Heart right ventricle (tissue), 16 donors: ENCODE measurements around the gene ITM2C. TPM values are rescaled to one million over a fixed set of nuclear protein-coding genes. Genes with fewer than 3 reads are reported as not detected.

ENCODE experiments used
- ATAC-seq, 8 donors: fragments of 200-7000 bp; cut with Tn5 transposase; one replicate each; pipeline ENCODE4 v1.9.1; 2020; ENCODE audit warnings: mild to moderate bottlenecking in 8 of 8, moderate library complexity in 8 of 8, moderate number of reproducible peaks in 1 of 8
- DNase-seq, 2 donors: peaks; one replicate each; pipeline ENCODE4 v3.0.0-alpha.2; 2020
- H3K27ac ChIP-seq, 10 donors: fragments of 200-600 bp; sonication (generic) in 2 of 10; one replicate each; pipeline versions ENCODE4 v1.5.0 to v1.8.0; 2020 to 2022; ENCODE audit warnings: mild to moderate bottlenecking in 3 of 10
- H3K27me3 ChIP-seq, 7 donors: fragments of 200-600 bp; one replicate each; pipeline ENCODE4 v1.8.0; 2021 to 2022; ENCODE audit warnings: mild to moderate bottlenecking in 2 of 7
- H3K36me3 ChIP-seq, 9 donors: fragments of 200-600 bp; sonication (generic) in 1 of 9; one replicate each; pipeline versions ENCODE4 v1.5.0 to v1.8.0; 2020 to 2022; ENCODE audit warnings: mild to moderate bottlenecking in 2 of 9
- H3K4me1 ChIP-seq, 9 donors: fragments of 200-600 bp; sonication (generic) in 1 of 9; one replicate each; pipeline versions ENCODE4 v1.5.0 to v1.8.0; 2020 to 2022; ENCODE audit warnings: mild to moderate bottlenecking in 4 of 9
- H3K4me3 ChIP-seq, 10 donors: fragments of 200-600 bp; sonication (generic) in 2 of 10; one replicate each; pipeline versions ENCODE4 v1.5.0 to v1.8.0; 2020 to 2022; ENCODE audit warnings: mild to moderate bottlenecking in 7 of 10, moderate library complexity in 2 of 10
- H3K9me3 ChIP-seq, 11 donors: fragments of 200-600 bp in 10 of 11; sonication (generic) in 2 of 11; one replicate each; pipeline versions ENCODE4 v1.5.0 to v1.8.0; 2013 to 2022; ENCODE audit warnings: mild to moderate bottlenecking in 2 of 11, control low read depth in 1 of 11, moderate library complexity in 1 of 11
- WGBS, 2 donors: extraction: QIAGEN DNeasy Blood & Tissue Kit; methylation state at CpG; one replicate each; pipeline ENCODE4 v1.1.7; 2013; ENCODE audit warnings: inconsistent platforms in 1 of 2; 5-methylcytosine and 5-hydroxymethylcytosine counted together
- intact Hi-C, 10 donors: fragments of 100-400 bp; cut with DNase I; formaldehyde crosslinking; loops; one replicate each; pipeline versions ENCODE4 v1.11.1 to v1.14.2; 2022
- polyA plus RNA-seq, 2 donors: library from polyadenylated mRNA; stranded (reverse); fragments of 200-250 nt; gene quantifications; one replicate each; pipeline ENCODE4 v1.2.3, GENCODE V29; 2013
- total RNA-seq, 10 donors: library from RNA; stranded (reverse); fragmentation: NEBNext Ultra II Directional in 3 of 10; extraction: Animal tissue kit (Norgen Biotek cat#: 25700) in 3 of 10; gene quantifications; one replicate each; pipeline versions ENCODE4 v1.2.1 to v1.2.4, GENCODE V29; 2021 to 2023
- TF ChIP-seq, protein P1 (sequence below), 9 donors: fragments of 200-600 bp; sonication (generic) in 2 of 9; IDR thresholded peaks; one replicate each; pipeline versions ENCODE4 v1.5.0 to v1.8.0; 2021 to 2022; ENCODE audit warnings: antibody characterized with exemption in 9 of 9, mild to moderate bottlenecking in 5 of 9, moderate library complexity in 1 of 9
- donor health status: Arrhythmogenic right ventricular cardiomyopathy.
- donor health status: ischemic (EF 13 %, LVEDD 7.1; RV severe dilation, severe dysfunction).
- donor health status: healthy with polysubstance abuse.
- donor health status: DM: no; HTN: yes; CAD: no.
- donor health status: DM: no; HTN: no; CAD: no.
- donor health status: ischemic (EF 25% LVEDD 6.9; RV normal size, moderate dysfunction).
- donor health status: ischemic (EF 25% LVEDD 5.7; RV mildly dilated, moderate dysfunction).
- donor health status: healthy.
- donor health status: DM: yes; HTN: yes; CAD: no.
- donor health status: Ischemic cardiomyopathy.
- donor health status: ischemic (EF 35%, LVEDD 5.7; RV mildly dilated, moderate dysfunction).
- donor health status: nonischemic (EF 11% LVEDD 7.7; RV severe dilation, severe dysfunction).
- donor health status: DM: yes; HTN: yes; CAD: no.
- donor health status: PGD.
- donor health status: ischemic (EF 29% LVEDD 5.4; RV normal size, mild dysfunction).
- donor health status: nonischemic (EF 23%, LVEDD 6.1; RV moderate dilation, normal function).

Gene ITM2C
- total and polyA plus RNA-seq, 12 donors, result 12.1 to 32.7 (median 22.2) TPM

DNA sequence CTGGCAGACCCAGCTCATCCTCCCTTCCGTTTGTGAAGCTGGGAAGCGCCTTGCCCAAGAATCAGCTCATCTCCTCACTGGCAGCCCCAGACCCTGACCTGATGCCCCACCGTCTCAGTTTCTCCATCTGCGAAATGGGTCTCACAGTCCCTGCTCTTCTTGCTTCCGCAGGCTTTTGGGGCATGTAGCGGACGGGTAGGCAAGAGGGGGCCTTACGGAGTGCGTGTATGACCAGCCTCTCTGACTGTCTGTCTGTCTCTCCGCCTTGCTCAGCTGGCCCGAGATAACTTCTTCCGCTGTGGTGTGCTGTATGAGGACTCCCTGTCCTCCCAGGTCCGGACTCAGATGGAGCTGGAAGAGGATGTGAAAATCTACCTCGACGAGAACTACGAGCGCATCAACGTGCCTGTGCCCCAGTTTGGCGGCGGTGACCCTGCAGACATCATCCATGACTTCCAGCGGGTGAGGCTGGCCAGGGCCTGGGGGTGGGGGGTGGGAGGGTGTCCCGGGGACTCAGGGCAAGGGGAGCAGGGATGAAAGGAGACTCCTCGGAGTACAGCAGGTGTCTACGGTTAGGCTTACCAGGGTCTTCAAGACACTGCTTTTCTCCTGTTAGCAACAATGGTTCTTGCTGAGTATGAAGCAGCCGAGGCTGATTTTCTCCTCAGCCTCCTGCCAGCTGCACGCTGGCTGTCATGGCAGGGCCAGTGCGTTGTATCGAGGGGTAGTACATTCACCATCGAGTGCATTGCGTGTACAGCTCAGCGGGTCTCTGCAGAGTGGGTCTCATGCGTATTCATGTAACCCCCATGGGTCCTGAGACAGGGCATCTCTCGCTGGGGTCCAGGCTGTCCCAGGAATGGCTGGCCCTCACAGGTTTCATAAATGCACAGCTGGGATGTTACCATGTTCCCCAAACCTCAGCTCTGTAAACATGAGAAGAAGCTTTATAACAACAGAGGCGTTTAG, 10.9 kb downstream of the ITM2C start:
- DNase-seq (no peak), ATAC-seq (no peak)
- Histone ChIP-seq H3K27me3 (no peaks in the 10 kb centered on the region), H3K4me1 (peaks cover 0 to 22% (median 11%) of the 10 kb centered on the region in 9 donors), H3K9me3 (no peaks in the 10 kb centered on the region), H3K4me3 (no peak overlapping the region), H3K36me3 (peaks cover 0 to 26% (median 0%) of the 10 kb centered on the region in 9 donors), H3K27ac (no peak overlapping the region)
- intact Hi-C loops, result no loop called here
- TF ChIP-seq, protein P1, sequence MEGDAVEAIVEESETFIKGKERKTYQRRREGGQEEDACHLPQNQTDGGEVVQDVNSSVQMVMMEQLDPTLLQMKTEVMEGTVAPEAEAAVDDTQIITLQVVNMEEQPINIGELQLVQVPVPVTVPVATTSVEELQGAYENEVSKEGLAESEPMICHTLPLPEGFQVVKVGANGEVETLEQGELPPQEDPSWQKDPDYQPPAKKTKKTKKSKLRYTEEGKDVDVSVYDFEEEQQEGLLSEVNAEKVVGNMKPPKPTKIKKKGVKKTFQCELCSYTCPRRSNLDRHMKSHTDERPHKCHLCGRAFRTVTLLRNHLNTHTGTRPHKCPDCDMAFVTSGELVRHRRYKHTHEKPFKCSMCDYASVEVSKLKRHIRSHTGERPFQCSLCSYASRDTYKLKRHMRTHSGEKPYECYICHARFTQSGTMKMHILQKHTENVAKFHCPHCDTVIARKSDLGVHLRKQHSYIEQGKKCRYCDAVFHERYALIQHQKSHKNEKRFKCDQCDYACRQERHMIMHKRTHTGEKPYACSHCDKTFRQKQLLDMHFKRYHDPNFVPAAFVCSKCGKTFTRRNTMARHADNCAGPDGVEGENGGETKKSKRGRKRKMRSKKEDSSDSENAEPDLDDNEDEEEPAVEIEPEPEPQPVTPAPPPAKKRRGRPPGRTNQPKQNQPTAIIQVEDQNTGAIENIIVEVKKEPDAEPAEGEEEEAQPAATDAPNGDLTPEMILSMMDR (IDR thresholded peaks at IDR 0.05), result no peak
- WGBS, 2 donors, result 94 to 97% methylated on average over 34 of the region's 34 CpGs

DNA sequence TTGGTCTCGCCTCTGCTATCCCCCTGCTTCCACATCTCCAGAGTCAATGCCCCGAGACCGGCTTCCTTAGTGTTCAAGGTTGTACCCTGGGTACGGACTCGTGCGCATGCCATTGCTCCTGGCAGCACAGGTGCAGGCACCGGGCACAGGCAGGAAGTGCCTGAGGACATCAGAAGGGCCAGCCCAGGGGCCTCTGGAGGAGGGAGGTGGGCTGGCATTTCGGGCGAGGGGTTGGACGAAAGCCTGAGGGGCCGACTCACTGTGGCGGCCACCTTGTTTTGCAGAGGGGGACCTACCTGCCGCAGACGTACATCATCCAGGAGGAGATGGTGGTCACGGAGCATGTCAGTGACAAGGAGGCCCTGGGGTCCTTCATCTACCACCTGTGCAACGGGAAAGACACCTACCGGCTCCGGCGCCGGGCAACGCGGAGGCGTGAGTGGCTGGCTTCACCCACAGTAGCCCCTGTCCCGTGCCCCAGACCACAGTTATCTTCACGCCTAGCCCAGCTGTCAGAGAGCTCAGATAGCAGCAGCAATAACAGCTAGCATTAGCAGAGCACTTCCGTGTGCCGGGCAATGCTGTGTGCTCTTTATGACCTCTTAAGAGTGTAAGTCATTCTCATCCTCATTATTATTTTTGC, 12.5 kb downstream of the ITM2C start:
- DNase-seq (no peak), ATAC-seq (no peak)
- Histone ChIP-seq H3K4me3 (no peak overlapping the region), H3K36me3 (peaks cover 0 to 26% (median 0%) of the 10 kb centered on the region in 9 donors), H3K4me1 (peaks cover 0 to 6% (median 1%) of the 10 kb centered on the region in 9 donors), H3K27ac (peak overlapping the region in 1 of 10 donors; percentile 31), H3K9me3 (no peaks in the 10 kb centered on the region), H3K27me3 (no peaks in the 10 kb centered on the region)
- TF ChIP-seq, protein P1 (IDR thresholded peaks at IDR 0.05), result no peak
- intact Hi-C loops, result no loop called here
- WGBS, 2 donors, result 89 to 92% methylated on average over 27 of the region's 27 CpGs

DNA sequence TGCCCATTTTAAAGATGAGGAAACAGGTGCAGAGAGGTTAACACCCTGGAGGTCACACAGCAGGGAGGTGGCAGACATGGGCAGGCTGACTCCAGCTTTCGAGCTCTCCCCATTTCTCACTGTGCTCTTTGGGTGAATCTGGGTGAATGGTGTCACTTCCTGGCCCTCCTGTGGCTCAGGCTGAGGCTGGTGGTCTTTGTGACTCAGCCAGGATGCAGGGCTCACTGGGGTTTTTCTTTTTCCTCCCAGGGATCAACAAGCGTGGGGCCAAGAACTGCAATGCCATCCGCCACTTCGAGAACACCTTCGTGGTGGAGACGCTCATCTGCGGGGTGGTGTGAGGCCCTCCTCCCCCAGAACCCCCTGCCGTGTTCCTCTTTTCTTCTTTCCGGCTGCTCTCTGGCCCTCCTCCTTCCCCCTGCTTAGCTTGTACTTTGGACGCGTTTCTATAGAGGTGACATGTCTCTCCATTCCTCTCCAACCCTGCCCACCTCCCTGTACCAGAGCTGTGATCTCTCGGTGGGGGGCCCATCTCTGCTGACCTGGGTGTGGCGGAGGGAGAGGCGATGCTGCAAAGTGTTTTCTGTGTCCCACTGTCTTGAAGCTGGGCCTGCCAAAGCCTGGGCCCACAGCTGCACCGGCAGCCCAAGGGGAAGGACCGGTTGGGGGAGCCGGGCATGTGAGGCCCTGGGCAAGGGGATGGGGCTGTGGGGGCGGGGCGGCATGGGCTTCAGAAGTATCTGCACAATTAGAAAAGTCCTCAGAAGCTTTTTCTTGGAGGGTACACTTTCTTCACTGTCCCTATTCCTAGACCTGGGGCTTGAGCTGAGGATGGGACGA, 13.2 kb downstream of the ITM2C start:
- TF ChIP-seq, protein P1 (IDR thresholded peaks at IDR 0.05), result no peak
- no peaks in the 10 kb centered on the region for H3K27me3 ChIP-seq
- H3K36me3 ChIP-seq, result peaks cover 0 to 26% (median 0%) of the 10 kb centered on the region in 9 donors
- 81 to 91% methylated on average over 20 of the region's 20 CpGs for WGBS, 2 donors
- no peak overlapping the region for H3K4me3 ChIP-seq
- H3K4me1 ChIP-seq, result peaks cover 0 to 5% (median 0%) of the 10 kb centered on the region in 9 donors
- DNase-seq (no peak), ATAC-seq (no peak)
- intact Hi-C loops, result no loop called here
- H3K9me3 ChIP-seq, result no peaks in the 10 kb centered on the region
- H3K27ac ChIP-seq, result peak overlapping the region in 1 of 10 donors; percentile 8
